Thymus (tissue), 11 donors: ENCODE data around the gene KRT36. TPM values are rescaled to one million over a fixed set of nuclear protein-coding genes. Genes with fewer than 3 reads are reported as not detected.
A peak's percentile ranks its signal among the peaks of the same experiment; 100 is the strongest.

ENCODE experiments used
- DNase-seq, 9 donors: peaks; one replicate each; pipeline ENCODE4 v3.0.0-alpha.2; 2013; ENCODE audit warnings: low spot score in 9 of 9, low read depth in 6 of 9, missing footprints in 1 of 9
- H3K27ac ChIP-seq, 2 donors: one replicate each; pipeline ENCODE4 v1.5.1; 2013; ENCODE audit warnings: control low read depth in 1 of 2, low read depth in 1 of 2, low read length in 1 of 2, mild to moderate bottlenecking in 1 of 2, moderate library complexity in 1 of 2
- H3K27me3 ChIP-seq, 2 donors: one replicate each; pipeline ENCODE4 v1.5.1; 2013; ENCODE audit warnings: low read length in 1 of 2; ENCODE audit not compliant: control insufficient read depth in 2 of 2, insufficient read depth in 1 of 2
- H3K36me3 ChIP-seq, 2 donors: one replicate each; pipeline ENCODE4 v1.5.1; 2013; ENCODE audit warnings: low read length in 1 of 2, mild to moderate bottlenecking in 1 of 2, moderate library complexity in 1 of 2; ENCODE audit not compliant: control insufficient read depth in 2 of 2, insufficient read depth in 2 of 2
- H3K4me1 ChIP-seq, 2 donors: one replicate each; pipeline ENCODE4 v1.5.1; 2013; ENCODE audit warnings: low read length in 2 of 2; ENCODE audit not compliant: control insufficient read depth in 2 of 2, insufficient read depth in 2 of 2
- H3K4me3 ChIP-seq, 2 donors: one replicate each; pipeline ENCODE4 v1.5.1; 2013; ENCODE audit warnings: low read length in 2 of 2, control low read depth in 1 of 2, mild to moderate bottlenecking in 1 of 2
- H3K9me3 ChIP-seq, 2 donors: one replicate each; pipeline ENCODE4 v1.5.1; 2013; ENCODE audit warnings: low read length in 1 of 2, mild to moderate bottlenecking in 1 of 2; ENCODE audit not compliant: control insufficient read depth in 2 of 2, insufficient read depth in 1 of 2
- WGBS: extraction: QIAGEN DNeasy Blood & Tissue Kit; methylation state at CpG from one replicate; pipeline ENCODE4 v1.1.7; 2013; 5-methylcytosine and 5-hydroxymethylcytosine counted together
- polyA plus RNA-seq: library from polyadenylated mRNA; stranded (reverse); fragments of 200-250 nt; gene quantifications from one replicate; pipeline ENCODE4 v1.2.3, GENCODE V29; 2013
- total RNA-seq: library from RNA; stranded (reverse); fragments of 120-200 nt; gene quantifications from one replicate; pipeline ENCODE4 v1.2.4, GENCODE V29; 2013
- donor health status: healthy.

KRT36 gene
- total and polyA plus RNA-seq, 2 donors: 1.2 to 3.5 TPM

DNA sequence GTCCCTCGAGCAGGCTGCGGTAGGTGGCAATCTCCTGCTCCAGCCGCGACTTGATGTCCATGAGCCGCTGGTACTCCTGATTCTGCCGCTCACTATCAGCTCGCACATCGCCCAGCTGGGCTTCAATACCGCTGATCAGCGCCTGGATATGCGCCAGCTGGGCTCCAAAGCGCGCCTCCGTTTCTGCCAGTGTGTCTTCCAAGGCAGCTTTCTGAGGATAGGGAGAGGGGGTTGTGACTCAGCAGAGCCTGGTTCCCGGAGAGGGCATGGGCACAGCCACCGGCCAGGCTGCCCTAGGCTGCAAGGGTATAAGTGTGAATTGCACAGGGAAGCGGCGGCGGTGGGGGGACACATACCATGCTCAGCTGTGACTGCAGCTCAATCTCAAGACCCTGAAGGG lies 34.1 kb upstream of the KRT36 start:
- no peak overlapping the region for H3K4me3 ChIP-seq
- no peaks in the 10 kb centered on the region for H3K36me3 ChIP-seq
- WGBS: 88% methylated on average over 19 of the region's 19 CpGs
- peaks cover 0 to 3% of the 10 kb centered on the region in 2 donors for H3K9me3 ChIP-seq
- peaks cover 25 to 59% of the 10 kb centered on the region in 2 donors for H3K27me3 ChIP-seq
- DNase-seq: no peak
- H3K4me1 ChIP-seq: no peaks in the 10 kb centered on the region
- H3K27ac ChIP-seq: no peak overlapping the region

DNA sequence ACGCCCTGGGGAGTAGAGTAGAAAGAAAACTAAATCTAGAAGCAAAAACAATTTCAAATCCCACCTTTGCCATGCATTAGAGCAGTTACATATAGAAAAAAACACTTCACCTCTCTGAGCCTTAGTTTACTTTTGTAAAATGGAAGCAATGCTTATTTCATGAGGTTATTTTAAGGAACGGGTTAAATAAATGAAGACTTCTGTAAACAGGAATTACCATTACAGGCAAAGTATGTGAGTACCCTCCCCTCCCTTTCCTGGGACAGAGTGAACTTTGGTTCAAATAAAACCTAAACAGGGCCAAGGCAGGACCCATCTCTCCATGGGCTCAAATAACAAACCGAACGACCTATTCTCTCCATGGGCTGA lies 33.5 kb upstream of the KRT36 start:
- DNase-seq: no peak
- H3K27ac ChIP-seq: no peak overlapping the region
- no peaks in the 10 kb centered on the region for H3K36me3 ChIP-seq
- H3K4me3 ChIP-seq: no peak overlapping the region
- no peaks in the 10 kb centered on the region for H3K4me1 ChIP-seq
- 82% methylated on average over 4 of the region's 4 CpGs for WGBS
- peaks cover 0 to 3% of the 10 kb centered on the region in 2 donors for H3K9me3 ChIP-seq
- H3K27me3 ChIP-seq: peaks cover 21 to 53% of the 10 kb centered on the region in 2 donors

DNA sequence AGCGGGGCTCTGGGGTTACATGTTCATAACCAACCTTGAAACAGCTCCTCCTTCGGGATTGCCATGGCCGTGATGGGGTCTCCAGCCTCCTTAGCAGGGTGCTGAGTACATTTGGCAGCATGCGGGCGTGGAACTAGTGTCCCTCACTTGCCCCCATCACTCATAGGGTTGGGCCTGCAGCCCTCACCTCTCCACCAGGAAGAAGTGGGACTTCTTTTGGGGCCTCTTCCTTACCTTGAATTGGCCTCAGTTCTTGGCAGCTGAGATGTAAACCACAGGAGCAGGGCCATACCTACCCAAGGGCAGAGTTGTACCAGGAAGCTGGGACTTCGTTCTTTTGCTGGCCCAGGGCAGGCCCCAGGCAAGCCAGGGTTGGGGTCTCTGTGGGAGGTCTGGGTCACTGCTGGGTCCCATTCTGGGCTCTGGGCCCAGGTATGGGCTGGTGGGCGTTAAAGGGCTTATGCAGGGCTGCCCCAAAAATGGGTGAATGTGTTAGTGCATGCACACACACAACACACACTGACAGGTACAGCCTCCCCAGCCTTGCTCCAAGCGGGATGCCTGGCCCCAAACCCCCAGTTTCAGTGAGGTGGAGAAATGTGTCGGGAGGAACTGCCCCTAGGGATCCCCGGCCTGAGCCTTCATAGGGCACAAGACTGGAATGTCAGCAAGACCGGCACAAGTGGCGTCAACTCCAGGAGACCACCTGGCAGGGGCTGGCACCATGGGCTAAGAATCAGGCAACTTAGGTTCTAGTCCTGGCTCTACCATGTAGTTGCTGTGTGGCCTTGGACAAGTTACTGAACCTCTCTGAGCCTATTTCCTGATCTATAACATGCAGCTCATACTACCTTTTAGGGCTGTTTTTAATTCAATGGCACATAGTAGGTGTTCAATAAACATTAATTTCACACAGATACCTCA lies 32.9 kb upstream of the KRT36 start:
- peaks cover 14 to 47% of the 10 kb centered on the region in 2 donors for H3K27me3 ChIP-seq
- peak overlapping the region; percentile 26 to 60 for H3K27ac ChIP-seq
- no peak for DNase-seq
- no peak overlapping the region for H3K4me3 ChIP-seq
- H3K9me3 ChIP-seq: peaks cover 0 to under 1% of the 10 kb centered on the region in 2 donors
- no peaks in the 10 kb centered on the region for H3K36me3 ChIP-seq
- H3K4me1 ChIP-seq: no peaks in the 10 kb centered on the region
- WGBS: 87% methylated on average over 12 of the region's 12 CpGs

DNA sequence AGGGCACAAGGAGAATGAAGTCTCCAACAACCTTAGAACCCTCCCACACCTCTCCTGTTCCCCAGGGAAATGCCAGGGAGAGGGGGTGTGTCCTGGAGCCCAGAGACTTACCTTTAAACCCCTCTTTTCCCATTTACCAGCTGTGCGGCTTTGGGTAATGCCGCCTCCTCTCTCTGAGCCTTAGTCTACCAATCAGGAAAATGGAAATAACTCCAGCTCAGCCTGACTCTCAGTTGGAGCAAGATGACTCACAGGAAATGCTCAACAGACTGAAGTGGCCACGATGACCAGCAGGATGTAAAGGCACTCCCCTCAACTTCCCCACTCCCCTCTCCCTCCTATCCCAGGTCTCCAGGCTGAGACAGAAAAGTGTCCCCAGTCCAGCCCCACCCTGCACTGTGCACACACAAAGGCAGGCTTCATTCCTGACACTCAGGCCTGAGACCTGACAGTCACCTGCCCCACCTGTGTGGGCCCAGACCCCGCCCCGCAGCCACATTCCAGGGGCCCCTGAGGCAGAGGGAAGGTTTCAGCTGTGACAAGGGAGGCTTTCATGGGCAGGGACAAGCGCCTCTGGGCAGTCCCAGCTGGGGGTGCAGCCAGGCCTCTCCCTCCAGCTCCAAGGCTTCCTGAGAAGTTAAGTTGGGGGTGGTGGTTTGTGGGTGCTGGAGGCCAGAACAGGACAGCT lies 32.0 kb upstream of the KRT36 start:
- H3K36me3 ChIP-seq: no peaks in the 10 kb centered on the region
- DNase-seq: no peak
- H3K4me3 ChIP-seq: no peak overlapping the region
- peaks cover 6 to 38% of the 10 kb centered on the region in 2 donors for H3K27me3 ChIP-seq
- H3K9me3 ChIP-seq: no peaks in the 10 kb centered on the region
- WGBS: 83% methylated on average over 6 of the region's 6 CpGs
- peak overlapping the region; percentile 30 to 60 for H3K27ac ChIP-seq
- H3K4me1 ChIP-seq: no peaks in the 10 kb centered on the region

DNA sequence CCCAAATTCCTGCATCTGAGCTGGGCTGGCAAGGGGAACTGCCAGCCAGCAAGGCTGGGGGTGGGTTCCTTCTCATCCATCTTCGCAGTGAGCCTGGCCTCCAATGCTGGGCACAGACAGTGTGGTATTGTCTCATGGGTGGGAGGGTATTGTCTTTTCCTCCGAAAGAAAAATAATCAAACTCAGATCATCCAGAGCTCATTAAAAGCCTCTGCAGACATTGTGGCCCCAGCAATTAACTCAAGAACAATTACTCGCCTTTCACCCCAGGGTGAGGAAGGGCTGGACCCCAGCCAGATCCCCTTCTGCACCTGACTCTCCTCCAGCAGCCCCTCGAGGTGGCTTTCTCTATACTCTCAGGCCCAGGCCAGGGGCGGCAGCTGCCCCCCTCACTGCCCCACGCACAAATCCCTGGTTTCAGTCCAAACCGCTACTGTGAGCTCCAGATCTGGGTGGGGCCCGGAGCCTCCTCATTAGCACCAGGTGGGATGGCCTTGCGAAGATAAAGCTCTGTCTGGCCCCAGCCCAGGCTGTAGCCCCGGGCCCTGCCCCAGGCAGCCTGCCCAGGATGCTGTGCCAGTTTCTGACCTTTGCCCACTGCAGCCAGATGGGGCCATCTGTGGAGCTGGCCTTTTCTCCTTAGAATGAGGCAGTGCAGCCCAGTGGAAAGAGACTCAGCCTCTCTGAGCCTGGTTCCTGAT lies 31.3 kb upstream of the KRT36 start:
- H3K4me3 ChIP-seq: no peak overlapping the region
- no peaks in the 10 kb centered on the region for H3K36me3 ChIP-seq

DNA sequence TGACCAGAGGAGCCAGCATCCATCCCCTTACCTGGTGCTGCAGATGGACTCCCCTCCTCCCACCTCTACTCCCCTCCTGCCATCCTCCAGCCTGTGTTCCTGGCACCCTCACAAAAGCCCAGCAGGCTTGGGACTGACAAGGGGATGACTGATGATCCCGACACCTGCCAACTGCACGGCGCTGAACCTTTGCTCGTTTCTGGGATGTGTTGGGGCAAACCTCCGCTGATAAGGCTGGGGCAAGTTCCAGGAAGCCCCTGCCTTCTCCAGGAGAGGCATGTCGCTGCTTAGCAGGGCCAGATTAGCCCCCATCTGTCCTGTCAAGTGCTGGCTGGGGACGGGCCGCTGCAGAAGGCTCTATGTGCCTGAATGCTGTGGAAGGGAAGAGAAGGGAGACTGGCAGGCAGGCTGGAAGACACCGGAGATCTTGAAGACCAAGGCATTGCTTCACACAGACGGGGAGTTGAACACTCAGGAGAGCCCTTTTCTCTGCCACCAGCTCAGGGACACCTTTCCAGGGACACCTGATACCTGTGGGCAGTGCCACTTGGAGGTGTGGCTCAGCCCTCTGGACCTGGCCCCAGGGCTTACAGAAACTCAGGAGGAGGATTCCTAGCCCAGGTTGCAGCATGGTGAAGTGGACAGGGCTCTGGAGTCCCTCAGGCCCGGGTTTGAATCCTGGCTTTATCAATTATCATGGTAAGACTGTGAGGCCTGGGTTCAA lies 30.0 kb upstream of the KRT36 start:
- H3K9me3 ChIP-seq: no peaks in the 10 kb centered on the region
- no peak overlapping the region for H3K4me3 ChIP-seq
- H3K36me3 ChIP-seq: no peaks in the 10 kb centered on the region
- WGBS: 73% methylated on average over 11 of the region's 11 CpGs
- DNase-seq: peak in 1 of 9 donors; percentile 15
- no peaks in the 10 kb centered on the region for H3K4me1 ChIP-seq
- peaks cover 0 to 18% of the 10 kb centered on the region in 2 donors for H3K27me3 ChIP-seq
- H3K27ac ChIP-seq: peak overlapping the region; percentile 38 to 55

More for the DNA sequence above, 31.3 kb upstream of the KRT36 start:
- Histone ChIP-seq H3K9me3 (no peaks in the 10 kb centered on the region), H3K27me3 (peaks cover 0 to 31% of the 10 kb centered on the region in 2 donors), H3K4me1 (no peaks in the 10 kb centered on the region), H3K27ac (peak overlapping the region in 1 of 2 donors; percentile 25)
- no peak for DNase-seq
- 86% methylated on average over 10 of the region's 10 CpGs for WGBS

DNA sequence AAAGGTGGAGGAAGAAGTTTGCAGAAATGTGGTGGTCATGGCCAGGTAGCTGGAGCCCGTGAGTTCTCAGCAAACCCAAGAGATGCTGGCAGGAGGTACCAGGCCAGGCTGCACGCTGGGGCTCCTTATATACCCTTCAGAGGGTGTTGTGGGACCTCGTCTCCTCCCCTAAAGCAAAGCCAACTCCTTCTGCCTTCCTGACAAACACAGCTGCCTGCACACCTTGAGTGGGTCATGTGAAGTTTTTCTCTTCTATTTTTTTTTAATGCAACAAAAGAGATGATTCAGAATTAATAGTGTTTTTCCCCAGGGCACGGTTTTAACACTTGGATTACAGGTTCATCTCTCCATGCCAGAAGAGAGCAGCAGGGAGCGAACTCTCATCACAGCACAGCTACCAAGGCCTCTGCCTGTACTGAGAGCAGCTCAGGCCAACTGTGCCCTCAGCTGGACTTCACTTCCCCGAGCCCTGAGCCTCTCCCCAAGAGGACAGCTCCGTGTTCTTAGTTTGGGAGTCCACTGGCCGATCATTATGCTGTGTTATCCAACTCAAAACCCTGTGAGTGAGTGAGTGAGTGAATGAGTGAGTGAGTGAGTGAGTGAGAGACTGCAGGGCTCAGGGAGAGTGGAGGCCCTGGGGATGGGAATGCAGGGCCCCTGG lies 29.2 kb upstream of the KRT36 start, which contains the start of gene KRT15:
Gene KRT15, minus strand, starts transcription at position 102 of the 661 bp plus-strand sequence. Its CDS starts 63 bp downstream, at position 39.
- DNase-seq: no peak
- peak within 1 kb of the TSS; percentile 38 to 51 for H3K27ac ChIP-seq
- peak within 1 kb of the TSS; percentile 4 to 12 for H3K4me3 ChIP-seq

DNA sequence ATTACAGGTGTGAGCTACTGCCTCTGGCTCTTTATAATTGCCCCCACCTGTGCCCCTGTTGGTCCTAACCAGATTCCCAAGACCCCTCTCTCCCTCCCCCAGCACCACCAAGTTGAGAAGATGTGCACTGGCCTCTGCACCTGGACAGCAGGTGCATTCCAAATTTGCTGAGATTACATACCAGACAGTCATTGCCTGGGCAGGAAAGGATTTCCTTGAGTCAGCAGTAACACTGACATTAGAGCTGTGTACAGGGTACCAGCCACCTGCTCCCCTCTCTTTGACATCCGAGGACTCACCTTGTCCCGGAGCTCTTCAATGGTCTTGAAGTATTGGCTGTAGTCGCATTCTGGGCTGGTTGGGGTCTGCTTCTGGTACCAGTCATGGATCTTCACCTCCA lies 28.3 kb upstream of the KRT36 start:
- Histone ChIP-seq H3K4me3 (peak overlapping the region; percentile 4 to 12), H3K27me3 (peaks cover 0 to 10% of the 10 kb centered on the region in 2 donors), H3K36me3 (no peaks in the 10 kb centered on the region), H3K4me1 (peaks cover 0 to 4% of the 10 kb centered on the region in 2 donors), H3K9me3 (no peaks in the 10 kb centered on the region), H3K27ac (no peak overlapping the region)
- DNase-seq: no peak
- 91% methylated on average over 3 of the region's 3 CpGs for WGBS

More for the DNA sequence above, 29.2 kb upstream of the KRT36 start, which contains the start of gene KRT15:
- Histone ChIP-seq H3K9me3 (no peaks in the 10 kb centered on the region), H3K27me3 (peaks cover 0 to 12% of the 10 kb centered on the region in 2 donors), H3K4me1 (peaks cover 0 to 3% of the 10 kb centered on the region in 2 donors), H3K36me3 (no peaks in the 10 kb centered on the region)
- WGBS: 86% methylated on average over 8 of the region's 8 CpGs
